GM18505 (cell line): ENCODE data around the gene CTNND2.
"Not testable (repeated sequence)": the region's sequence is repeated elsewhere in the genome, so short reads cannot be mapped to it uniquely, and the experiment has no call there.

ENCODE experiments used
- ATAC-seq: cut with Tn5 transposase; IDR thresholded peaks from one replicate; pipeline ENCODE4 v1.9.1; 2021; ENCODE audit not compliant: unreplicated experiment
- POLR2A ChIP-seq: IDR thresholded peaks from 4 replicates; pipeline ENCODE4 v1.6.1; 2011; ENCODE audit warnings: borderline replicate concordance; ENCODE audit not compliant: insufficient read depth, insufficient read length; ENCODE audit errors: extremely low read depth

Gene CTNND2

GRCh38 chr5:11656916-11657315 is 247.3 kb downstream of the CTNND2 start:
- no peak for TF ChIP-seq POLR2A

GRCh38 chr5:11655681-11656080 is 248.6 kb downstream of the CTNND2 start:
- ATAC-seq, result no peak
- TF ChIP-seq POLR2A, result no peak

More at GRCh38 chr5:11656916-11657315, 247.3 kb downstream of the CTNND2 start:
- ATAC-seq, result no peak

GRCh38 chr5:11650936-11651335 is 253.3 kb downstream of the CTNND2 start:
- ATAC-seq, result no peak
- no peak for TF ChIP-seq POLR2A

- TF ChIP-seq POLR2A, result no peak
- no peak for ATAC-seq
These were observed 258.1 kb downstream of the CTNND2 start for GRCh38 chr5:11646141-11646540.

GRCh38 chr5:11642438-11642837 is 261.8 kb downstream of the CTNND2 start:
- TF ChIP-seq POLR2A, result no peak
- no peak for ATAC-seq

- no peak for ATAC-seq
- no peak for TF ChIP-seq POLR2A
These were observed 263.9 kb downstream of the CTNND2 start for GRCh38 chr5:11640158-11640873.

GRCh38 chr5:11622785-11623184 is 281.5 kb downstream of the CTNND2 start:
- ATAC-seq, result no peak
- no peak for TF ChIP-seq POLR2A

GRCh38 chr5:11620172-11620571 is 284.1 kb downstream of the CTNND2 start:
- no peak for TF ChIP-seq POLR2A
- ATAC-seq, result no peak

- TF ChIP-seq POLR2A, result no peak
- ATAC-seq, result no peak
These were observed 284.8 kb downstream of the CTNND2 start for GRCh38 chr5:11619339-11620024.

GRCh38 chr5:11617080-11617479 is 287.2 kb downstream of the CTNND2 start:
- ATAC-seq, result no peak
- no peak for TF ChIP-seq POLR2A

- not testable (repeated sequence) for ATAC-seq
These were observed 287.6 kb downstream of the CTNND2 start for GRCh38 chr5:11616624-11617023.

GRCh38 chr5:11611011-11611410 is 293.2 kb downstream of the CTNND2 start:
- TF ChIP-seq POLR2A, result no peak
- no peak for ATAC-seq

- no peak for TF ChIP-seq POLR2A
- ATAC-seq, result no peak
These were observed 294.5 kb downstream of the CTNND2 start for GRCh38 chr5:11609570-11610303.

- TF ChIP-seq POLR2A, result no peak
- ATAC-seq, result no peak
These were observed 295.7 kb downstream of the CTNND2 start for GRCh38 chr5:11608530-11608929.
